SK-N-SH (cell line): ENCODE results near the gene PCSK2. TPM values are rescaled to one million over a fixed set of nuclear protein-coding genes. Genes with fewer than 3 reads are reported as not detected.

Source experiments
- CTCF ChIA-PET: fragments of 300-600, 350-600 bp; formaldehyde crosslinking; extraction: SDS; loops from one replicate; lab custom pipeline; 2021; lab: Yijun Ruan, JAX
- POLR2A ChIA-PET: fragments of 350-600 bp; sonication (Branson Sonifier 250); formaldehyde crosslinking; extraction: SDS; loops from one replicate; lab custom pipeline; 2020; ENCODE audit warnings: antibody characterized with exemption, inconsistent platforms; lab: Yijun Ruan, JAX
- DNase-seq: peaks from one replicate; pipeline ENCODE4 v3.0.0; 2012
- H2AFZ ChIP-seq: fragments of 200-600 bp; sonication (generic); 2 replicates; pipeline ENCODE4 v1.8.1; 2016; ENCODE audit warnings: antibody characterized with exemption, mild to moderate bottlenecking, low read depth
- H3F3A ChIP-seq: fragments of 200-600 bp; sonication (generic); replicated peaks from 2 replicates; pipeline ENCODE3; 2016; ENCODE audit warnings: antibody characterized with exemption, mild to moderate bottlenecking; ENCODE audit not compliant: insufficient read depth
- H3K27ac ChIP-seq, 2 experiments: fragments of 200-500 bp in 1 of 2; fragments of 200-600 bp in 1 of 2; sonication (Bioruptor generic) in 1 of 2; sonication (generic), shearing (Covaris generic) in 1 of 2; 2 replicates each; pipeline versions ENCODE4 v1.5.1 to v1.6.1; 2014 to 2016; ENCODE audit warnings: low read depth in 2 of 2, inconsistent platforms in 1 of 2, low read length in 1 of 2, mild to moderate bottlenecking in 1 of 2, mixed read lengths in 1 of 2
- H3K27me3 ChIP-seq: fragments of 200-600 bp; sonication (generic), shearing (Covaris generic); 2 replicates; pipeline ENCODE4 v1.6.1; 2016; ENCODE audit warnings: mixed run types; ENCODE audit not compliant: insufficient read depth
- H3K36me3 ChIP-seq, 2 experiments: fragments of 200-500 bp in 1 of 2; fragments of 200-600 bp in 1 of 2; sonication (Bioruptor generic) in 1 of 2; sonication (generic) in 1 of 2; replicated peaks in 1 of 2; 2 replicates each; pipeline versions ENCODE3 to v1.5.1; 2014 to 2016; ENCODE audit warnings: low read length in 1 of 2, mild to moderate bottlenecking in 1 of 2; ENCODE audit not compliant: insufficient read depth in 2 of 2, control insufficient read depth in 1 of 2
- H3K4me1 ChIP-seq, 2 experiments: fragments of 200-500 bp in 1 of 2; fragments of 200-600 bp in 1 of 2; sonication (Bioruptor generic) in 1 of 2; sonication (generic), shearing (Covaris generic) in 1 of 2; 2 replicates each; pipeline versions ENCODE4 v1.5.1 to v1.6.1; 2014 to 2016; ENCODE audit warnings: low read depth in 1 of 2, low read length in 1 of 2, mixed run types in 1 of 2; ENCODE audit not compliant: insufficient read depth in 2 of 2, control insufficient read depth in 1 of 2
- H3K4me2 ChIP-seq: fragments of 200-600 bp; sonication (generic), shearing (Covaris generic); 2 replicates; pipeline ENCODE4 v1.6.1; 2017; ENCODE audit warnings: mixed run types
- H3K4me3 ChIP-seq, 2 experiments: fragments of 200-500 bp in 1 of 2; fragments of 200-600 bp in 1 of 2; sonication (Bioruptor generic) in 1 of 2; sonication (generic), shearing (Covaris generic) in 1 of 2; 2 replicates each; pipeline versions ENCODE4 v1.5.1 to v1.8.1; 2014 to 2016; ENCODE audit warnings: low read depth in 2 of 2, inconsistent platforms in 1 of 2, low read length in 1 of 2, mild to moderate bottlenecking in 1 of 2, mixed read lengths in 1 of 2, moderate library complexity in 1 of 2
- H3K79me2 ChIP-seq: fragments of 200-600 bp; sonication (generic); 2 replicates; pipeline ENCODE4 v1.8.1; 2017; ENCODE audit warnings: mild to moderate bottlenecking; ENCODE audit not compliant: insufficient read depth
- H3K9ac ChIP-seq: fragments of 200-600 bp; sonication (generic); 2 replicates; pipeline ENCODE4 v1.6.1; 2017; ENCODE audit warnings: mixed run types
- H3K9me2 ChIP-seq: fragments of 200-600 bp; sonication (generic); 2 replicates; pipeline ENCODE4 v1.6.1; 2017; ENCODE audit warnings: mixed run types
- H3K9me3 ChIP-seq: fragments of 200-600 bp; sonication (generic); 2 replicates; pipeline ENCODE4 v1.6.1; 2017; ENCODE audit warnings: mixed run types, mild to moderate bottlenecking, moderate library complexity
- H4K20me1 ChIP-seq: fragments of 200-600 bp; sonication (generic); 2 replicates; pipeline ENCODE4 v1.6.1; 2017; ENCODE audit warnings: mild to moderate bottlenecking, mixed run types; ENCODE audit not compliant: insufficient read depth
- ELF1 ChIP-seq: IDR thresholded peaks from 2 replicates; pipeline ENCODE4 v1.4.0; 2012
- EP300 ChIP-seq, 2 experiments: IDR thresholded peaks; 2 replicates each; pipeline versions ENCODE4 v1.4.0 to v1.6.1; 2012; ENCODE audit warnings: borderline replicate concordance in 1 of 2, low read depth in 1 of 2, low read length in 1 of 2
- EZH2phosphoT487 ChIP-seq: fragments of 200-600 bp; sonication (generic); IDR thresholded peaks from 2 replicates; pipeline ENCODE4 v1.6.1; 2017; ENCODE audit warnings: low read depth, mixed run types, mild to moderate bottlenecking, antibody characterized with exemption, moderate library complexity, borderline replicate concordance
- FOSL2 ChIP-seq: IDR thresholded peaks from 2 replicates; pipeline ENCODE4 v1.4.0; 2012; ENCODE audit warnings: low read depth, mild to moderate bottlenecking, moderate library complexity, borderline replicate concordance
- FOXJ3 ChIP-seq: sonication (generic); formaldehyde crosslinking; IDR thresholded peaks from 2 replicates; pipeline ENCODE4 v1.5.1; 2020; ENCODE audit warnings: mild to moderate bottlenecking, missing genetic modification reagents
- FOXM1 ChIP-seq: IDR thresholded peaks from 2 replicates; pipeline ENCODE4 v1.4.0; 2012; ENCODE audit warnings: low read depth, mild to moderate bottlenecking
- GATA2 ChIP-seq: sonication (generic); formaldehyde crosslinking; IDR thresholded peaks from 2 replicates; pipeline ENCODE4 v1.5.0; 2020; ENCODE audit warnings: mild to moderate bottlenecking, missing genetic modification reagents
- MEF2A ChIP-seq: IDR thresholded peaks from 2 replicates; pipeline ENCODE4 v1.4.0; 2012; ENCODE audit warnings: low read depth, borderline replicate concordance
- POLR2AphosphoS5 ChIP-seq: IDR thresholded peaks from 2 replicates; pipeline ENCODE4 v1.6.1; 2012; ENCODE audit warnings: low read depth, low read length
- RFX5 ChIP-seq: IDR thresholded peaks from 2 replicates; pipeline ENCODE4 v1.6.1; 2012; ENCODE audit warnings: mild to moderate bottlenecking, improper control_type of control experiment, low read length
- RXRA ChIP-seq: IDR thresholded peaks from 2 replicates; pipeline ENCODE4 v1.4.0; 2012; ENCODE audit warnings: low read depth, mild to moderate bottlenecking, borderline replicate concordance
- SIN3A ChIP-seq: IDR thresholded peaks from 2 replicates; pipeline ENCODE4 v1.6.1; 2012; ENCODE audit warnings: low read depth, mild to moderate bottlenecking, low read length, moderate library complexity, borderline replicate concordance
- TAF1 ChIP-seq: IDR thresholded peaks from 2 replicates; pipeline ENCODE4 v1.6.1; 2012; ENCODE audit warnings: low read depth, mild to moderate bottlenecking, low read length, moderate library complexity, borderline replicate concordance
- YY1 ChIP-seq: IDR thresholded peaks from 2 replicates; pipeline ENCODE4 v1.4.0; 2012; ENCODE audit warnings: low read depth, mild to moderate bottlenecking
- WGBS: methylation state at CpG from one replicate; pipeline ENCODE4 v1.1.6; 2017; ENCODE audit warnings: low lambda C conversion rate; 5-methylcytosine and 5-hydroxymethylcytosine counted together
- polyA plus RNA-seq, 3 experiments: library from polyadenylated mRNA; depleted of rRNA; stranded (reverse); fragments of >200 nt; gene quantifications; 2 replicates each; pipeline ENCODE4 v1.2.3, GENCODE V29; 2012
- TF ChIP-seq, protein P1 (sequence below): IDR thresholded peaks from 2 replicates; pipeline ENCODE4; 2012
- TF ChIP-seq, protein P2 (sequence below): IDR thresholded peaks from 2 replicates; pipeline ENCODE4 v1.4.0; 2012; ENCODE audit warnings: low read depth
- TF ChIP-seq, protein P3 (sequence below): fragments of 150-350 bp; IDR thresholded peaks from 2 replicates; pipeline ENCODE4 v1.6.1; 2017; ENCODE audit warnings: antibody characterized with exemption, low read length, low read depth, borderline replicate concordance

PCSK2 gene
- polyA plus RNA-seq, 1 of the 3 experiments (the other 2 are of a cell fraction) = not detected

DNA sequence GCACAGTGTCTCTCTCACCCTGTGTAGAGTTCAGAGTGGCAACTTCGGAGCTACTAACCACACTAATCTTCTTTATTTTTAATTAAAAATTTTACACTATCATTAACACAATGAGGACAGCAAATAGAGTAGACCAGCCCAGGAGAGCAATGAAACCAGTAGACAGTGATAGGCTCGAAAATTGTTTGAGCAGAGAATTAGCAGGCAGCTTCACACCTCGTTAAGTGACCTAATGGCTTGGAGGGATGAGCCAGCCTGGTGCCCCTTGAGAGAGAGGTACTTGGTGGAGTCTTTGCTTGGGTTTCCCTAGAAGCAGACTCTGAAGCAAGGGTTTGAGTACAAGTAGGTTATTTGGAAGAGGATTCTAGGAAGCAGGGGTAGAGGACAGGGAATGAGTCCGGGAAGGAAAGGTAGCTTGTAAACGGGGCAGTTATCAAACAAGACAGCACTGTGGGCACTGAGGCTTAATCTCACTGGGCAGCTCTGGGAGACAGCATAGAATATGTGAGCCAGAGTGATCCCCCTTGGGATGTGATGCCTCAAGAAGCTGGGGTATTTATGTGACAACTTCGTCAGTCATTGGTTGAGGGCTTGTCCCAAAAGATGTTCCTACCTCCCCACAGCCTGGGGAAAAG lies 146.1 kb downstream of the PCSK2 start:
- H2AFZ ChIP-seq = no peak overlapping the region
- H3K27me3 ChIP-seq = no peaks in the 10 kb centered on the region
- WGBS = 2% methylated on average over 6 of the region's 6 CpGs
- no peak overlapping the region for H3K4me2 ChIP-seq
- CTCF ChIA-PET = no interaction called here
- no peaks in the 10 kb centered on the region for H3K9me2 ChIP-seq
- H3K4me1 ChIP-seq = no peaks in the 10 kb centered on the region
- no peak overlapping the region for H3K27ac ChIP-seq
- no peak for DNase-seq
- H3K36me3 ChIP-seq = no peaks in the 10 kb centered on the region
- H3K79me2 ChIP-seq = no peaks in the 10 kb centered on the region
- no peak overlapping the region for H3K4me3 ChIP-seq
- TF ChIP-seq, protein P1, sequence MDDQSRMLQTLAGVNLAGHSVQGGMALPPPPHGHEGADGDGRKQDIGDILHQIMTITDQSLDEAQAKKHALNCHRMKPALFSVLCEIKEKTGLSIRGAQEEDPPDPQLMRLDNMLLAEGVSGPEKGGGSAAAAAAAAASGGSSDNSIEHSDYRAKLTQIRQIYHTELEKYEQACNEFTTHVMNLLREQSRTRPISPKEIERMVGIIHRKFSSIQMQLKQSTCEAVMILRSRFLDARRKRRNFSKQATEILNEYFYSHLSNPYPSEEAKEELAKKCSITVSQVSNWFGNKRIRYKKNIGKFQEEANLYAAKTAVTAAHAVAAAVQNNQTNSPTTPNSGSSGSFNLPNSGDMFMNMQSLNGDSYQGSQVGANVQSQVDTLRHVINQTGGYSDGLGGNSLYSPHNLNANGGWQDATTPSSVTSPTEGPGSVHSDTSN = no peak
- TF ChIP-seq YY1 (no peak), TAF1 (no peak), FOSL2 (no peak), SIN3A (no peak), ELF1 (no peak), FOXJ3 (CRISPR knock-in tag) (no peak), EP300 (IDR thresholded peaks at IDR 0.05; ENCODE audit: borderline replicate concordance in 1 of 2, low read depth in 1 of 2, low read length in 1 of 2) (no peak), MEF2A (no peak), EZH2phosphoT487 (no peak), RFX5 (no peak), POLR2AphosphoS5 (no peak), GATA2 (CRISPR knock-in tag) (no peak)
- TF ChIP-seq, protein P2, sequence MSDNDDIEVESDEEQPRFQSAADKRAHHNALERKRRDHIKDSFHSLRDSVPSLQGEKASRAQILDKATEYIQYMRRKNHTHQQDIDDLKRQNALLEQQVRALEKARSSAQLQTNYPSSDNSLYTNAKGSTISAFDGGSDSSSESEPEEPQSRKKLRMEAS = no peak
- TF ChIP-seq, protein P3, sequence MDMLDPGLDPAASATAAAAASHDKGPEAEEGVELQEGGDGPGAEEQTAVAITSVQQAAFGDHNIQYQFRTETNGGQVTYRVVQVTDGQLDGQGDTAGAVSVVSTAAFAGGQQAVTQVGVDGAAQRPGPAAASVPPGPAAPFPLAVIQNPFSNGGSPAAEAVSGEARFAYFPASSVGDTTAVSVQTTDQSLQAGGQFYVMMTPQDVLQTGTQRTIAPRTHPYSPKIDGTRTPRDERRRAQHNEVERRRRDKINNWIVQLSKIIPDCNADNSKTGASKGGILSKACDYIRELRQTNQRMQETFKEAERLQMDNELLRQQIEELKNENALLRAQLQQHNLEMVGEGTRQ = no peak
- H4K20me1 ChIP-seq = no peaks in the 10 kb centered on the region
- H3F3A ChIP-seq = no peaks in the 10 kb centered on the region
- H3K9me3 ChIP-seq = no peaks in the 10 kb centered on the region
- POLR2A ChIA-PET = no interaction called here
- H3K9ac ChIP-seq = no peak overlapping the region

DNA sequence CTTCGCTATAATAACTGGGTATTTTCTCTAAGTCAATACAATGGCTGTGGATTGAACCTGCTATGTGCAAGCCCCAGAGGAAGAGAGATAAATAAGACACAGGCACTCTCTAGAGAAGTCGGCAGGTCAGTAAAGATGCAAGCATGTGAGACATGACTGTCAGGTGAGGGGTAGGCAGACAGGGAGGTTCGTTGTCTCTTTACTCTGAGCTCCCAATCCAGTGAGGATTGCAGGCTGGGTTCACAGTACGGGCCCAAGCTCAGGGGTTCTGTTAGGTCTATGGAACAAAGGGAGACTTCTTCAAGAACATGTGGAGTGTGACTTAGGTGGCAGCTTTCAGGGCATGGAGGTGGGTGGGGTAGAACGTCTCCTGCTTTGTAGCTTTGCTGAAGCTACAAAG lies 147.2 kb downstream of the PCSK2 start:
- POLR2A ChIA-PET = no interaction called here
- CTCF ChIA-PET = interaction anchor here (2.7 kb wide), 1 partner anchor 572 kb away, joined by 8 read pairs; no protein-coding TSS in a partner anchor

More for the DNA sequence above, 147.2 kb downstream of the PCSK2 start:
- Histone ChIP-seq H3K4me2 (no peak overlapping the region), H3K27me3 (no peaks in the 10 kb centered on the region), H3K36me3 (no peaks in the 10 kb centered on the region), H4K20me1 (no peaks in the 10 kb centered on the region), H2AFZ (no peak overlapping the region), H3K27ac (no peak overlapping the region), H3K9me2 (no peaks in the 10 kb centered on the region), H3K9me3 (no peaks in the 10 kb centered on the region), H3K4me3 (no peak overlapping the region), H3K9ac (no peak overlapping the region), H3K4me1 (no peaks in the 10 kb centered on the region), H3F3A (no peaks in the 10 kb centered on the region), H3K79me2 (no peaks in the 10 kb centered on the region)
- TF ChIP-seq FOXM1 = no peak
- TF ChIP-seq RXRA = no peak
- WGBS = 13% methylated on average over 5 of the region's 5 CpGs
- no peak for DNase-seq
